Measurements from ENCODE around the gene CRYGN. TPM values are rescaled to one million over a fixed set of nuclear protein-coding genes. Genes with fewer than 3 reads are reported as not detected.

Gene CRYGN
- total RNA-seq, 2 donors from 2014 or later = 0.99 TPM; not detected in 1

- H3K27ac Mint-ChIP-seq = peak overlapping the region; percentile 84
- DNase-seq (no peak), ATAC-seq (no peak)
- no peaks in the 10 kb centered on the region for H3K27me3 Mint-ChIP-seq
- peak overlapping the region; percentile 76 for H3K4me3 Mint-ChIP-seq
- peaks cover 20% of the 10 kb centered on the region for H3K4me1 Mint-ChIP-seq
- peaks cover 2% of the 10 kb centered on the region for H3K36me3 Mint-ChIP-seq (ENCODE audit: low read depth)
- no peaks in the 10 kb centered on the region for H3K9me3 ChIP-seq (ENCODE audit: control insufficient read depth, low read length, poor library complexity, severe bottlenecking)
Observed at GRCh38 chr7:151381098-151381347, 58.9 kb downstream of the CRYGN start.

GRCh38 chr7:151380199-151381097, 59.5 kb downstream of the CRYGN start:
- no peaks in the 10 kb centered on the region for H3K9me3 ChIP-seq (ENCODE audit: control insufficient read depth, low read length, poor library complexity, severe bottlenecking)
- Mint-ChIP-seq H3K27ac (peak overlapping the region; percentile 84), H3K36me3 (ENCODE audit: low read depth) (peaks cover 2% of the 10 kb centered on the region), H3K4me1 (peaks cover 23% of the 10 kb centered on the region), H3K27me3 (no peaks in the 10 kb centered on the region), H3K4me3 (peak overlapping the region; percentile 76)
- DNase-seq = no peak
- ATAC-seq = no peak

GRCh38 chr7:151379534-151380198, 60.3 kb downstream of the CRYGN start:
- DNase-seq (no peak), ATAC-seq (no peak)
- peak overlapping the region; percentile 1 for H3K4me3 Mint-ChIP-seq
- H3K27ac Mint-ChIP-seq = peak overlapping the region; percentile 45
- H3K4me1 Mint-ChIP-seq = peaks cover 23% of the 10 kb centered on the region
- H3K27me3 Mint-ChIP-seq = no peaks in the 10 kb centered on the region
- H3K9me3 ChIP-seq (ENCODE audit: control insufficient read depth, low read length, poor library complexity, severe bottlenecking) = no peaks in the 10 kb centered on the region
- peaks cover 2% of the 10 kb centered on the region for H3K36me3 Mint-ChIP-seq (ENCODE audit: low read depth)

GRCh38 chr7:151379193-151379520, 60.8 kb downstream of the CRYGN start:
- Mint-ChIP-seq H3K36me3 (ENCODE audit: low read depth) (peaks cover 2% of the 10 kb centered on the region), H3K27ac (peak overlapping the region; percentile 86), H3K4me3 (peak overlapping the region; percentile 1), H3K27me3 (no peaks in the 10 kb centered on the region), H3K4me1 (peaks cover 23% of the 10 kb centered on the region)
- no peaks in the 10 kb centered on the region for H3K9me3 ChIP-seq (ENCODE audit: control insufficient read depth, low read length, poor library complexity, severe bottlenecking)
- ATAC-seq (no peak), DNase-seq (no peak)

Other genes starting within 250 kb of the CRYGN start
- 1 to 10 TPM; 1.0 to 4.1 TPM for gene H2BK1, start 229.7 kb downstream of the CRYGN start, total RNA-seq
- gene ABCF2, start 212.9 kb downstream of the CRYGN start, total RNA-seq = 10 to 100 TPM; 24.2 to 26.7 TPM
- 10 to 100 TPM; 39.4 to 41.6 TPM for gene CHPF2, start 207.7 kb downstream of the CRYGN start, total RNA-seq
- 10 to 100 TPM in 1 of 2 donors, 1 to 10 TPM in 1; 9.8 to 10.7 TPM for gene SMARCD3, start 191.4 kb downstream of the CRYGN start, total RNA-seq
- gene NUB1, start 98.3 kb downstream of the CRYGN start, total RNA-seq = 10 to 100 TPM; 71.9 to 87.2 TPM
- gene WDR86, start 30.1 kb downstream of the CRYGN start, total RNA-seq = 10 to 100 TPM in 1 of 2 donors, 1 to 10 TPM in 1; 9.7 to 24.4 TPM
- 10 to 100 TPM; 62.5 to 71.1 TPM for gene RHEB, start 79.8 kb upstream of the CRYGN start, total RNA-seq